HG03066 (cell line): ENCODE data around the gene AUTS2.

Source experiments
- ATAC-seq: cut with Tn5 transposase; IDR thresholded peaks from one replicate; pipeline ENCODE4 v1.9.1; 2021; ENCODE audit warnings: low read depth; ENCODE audit not compliant: unreplicated experiment

The AUTS2 gene

GRCh38 chr7:69808391-69808790, 210.1 kb downstream of the AUTS2 start:
- no peak for ATAC-seq

- ATAC-seq = no peak
These were observed 213.4 kb downstream of the AUTS2 start for GRCh38 chr7:69811476-69812308.

GRCh38 chr7:69812756-69813155, 214.5 kb downstream of the AUTS2 start:
- ATAC-seq = no peak

- ATAC-seq = no peak
These were observed 215.5 kb downstream of the AUTS2 start for GRCh38 chr7:69813637-69814240.

GRCh38 chr7:69814421-69814962, 216.2 kb downstream of the AUTS2 start:
- no peak for ATAC-seq

- ATAC-seq = no peak
These were observed 218.2 kb downstream of the AUTS2 start for GRCh38 chr7:69816501-69816900.

- no peak for ATAC-seq
These were observed 218.8 kb downstream of the AUTS2 start for GRCh38 chr7:69817121-69817520.

- ATAC-seq = no peak
These were observed 219.8 kb downstream of the AUTS2 start for GRCh38 chr7:69817841-69818635.

GRCh38 chr7:69818636-69819332, 220.5 kb downstream of the AUTS2 start:
- no peak for ATAC-seq

GRCh38 chr7:69819333-69819705, 221.0 kb downstream of the AUTS2 start:
- ATAC-seq = no peak

GRCh38 chr7:69820479-69821192, 222.4 kb downstream of the AUTS2 start:
- ATAC-seq = no peak

- ATAC-seq = no peak
These were observed 224.1 kb downstream of the AUTS2 start for GRCh38 chr7:69822386-69822785.

- no peak for ATAC-seq
These were observed 225.0 kb downstream of the AUTS2 start for GRCh38 chr7:69823151-69823744.

GRCh38 chr7:69825113-69825972, 227.1 kb downstream of the AUTS2 start:
- ATAC-seq = no peak

- no peak for ATAC-seq
These were observed 228.0 kb downstream of the AUTS2 start for GRCh38 chr7:69826283-69826682.

- no peak for ATAC-seq
These were observed 228.9 kb downstream of the AUTS2 start for GRCh38 chr7:69827140-69827539.

- ATAC-seq = no peak
These were observed 229.3 kb downstream of the AUTS2 start for GRCh38 chr7:69827558-69827957.

GRCh38 chr7:69832356-69832755, 234.1 kb downstream of the AUTS2 start:
- no peak for ATAC-seq

- no peak for ATAC-seq
These were observed 235.7 kb downstream of the AUTS2 start for GRCh38 chr7:69833964-69834363.
